Gastrocnemius medialis (tissue), 4 donors: ENCODE data around the gene MTOR.

Experiments
- POLR2A ChIP-seq, 2 donors: fragments of 450-650 bp; IDR thresholded peaks; one replicate each; pipeline ENCODE4 v1.6.1; 2017; ENCODE audit warnings: antibody characterized with exemption in 2 of 2, mild to moderate bottlenecking in 2 of 2, moderate library complexity in 2 of 2
- TF ChIP-seq, protein P1 (sequence below), 5 experiments: fragments of 450-650 bp in 3 of 5; fragments of 200-600 bp in 2 of 5; sonication (generic) in 2 of 5; IDR thresholded peaks in 4 of 5; conservative IDR thresholded peaks in 1 of 5; 1 replicate in 4 of 5; 2 replicates in 1 of 5; pipeline ENCODE4 v1.5.1; 2016 to 2019; ENCODE audit warnings: antibody characterized with exemption in 5 of 5, mild to moderate bottlenecking in 3 of 5, moderate library complexity in 3 of 5

DNA sequence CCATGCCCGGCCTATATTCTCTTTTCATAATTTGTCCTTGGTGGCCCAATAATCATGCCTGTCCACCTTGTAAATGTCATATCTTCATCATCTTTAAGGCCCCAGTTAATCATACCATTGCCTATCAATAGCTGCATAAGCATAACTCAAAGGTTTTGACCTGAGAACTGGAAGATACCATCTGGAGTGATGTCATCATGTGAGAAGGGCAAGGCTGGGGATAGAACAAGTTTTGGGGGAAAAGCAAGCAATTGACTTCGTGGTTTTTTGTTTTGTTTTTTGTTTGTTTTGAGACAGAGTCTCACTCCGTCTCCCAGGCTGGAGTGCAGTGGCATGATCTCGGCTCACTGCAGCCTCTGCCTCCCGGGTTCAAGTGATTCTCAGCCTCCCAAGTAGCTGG lies 16.8 kb upstream of the MTOR start:
- TF ChIP-seq, protein P1, sequence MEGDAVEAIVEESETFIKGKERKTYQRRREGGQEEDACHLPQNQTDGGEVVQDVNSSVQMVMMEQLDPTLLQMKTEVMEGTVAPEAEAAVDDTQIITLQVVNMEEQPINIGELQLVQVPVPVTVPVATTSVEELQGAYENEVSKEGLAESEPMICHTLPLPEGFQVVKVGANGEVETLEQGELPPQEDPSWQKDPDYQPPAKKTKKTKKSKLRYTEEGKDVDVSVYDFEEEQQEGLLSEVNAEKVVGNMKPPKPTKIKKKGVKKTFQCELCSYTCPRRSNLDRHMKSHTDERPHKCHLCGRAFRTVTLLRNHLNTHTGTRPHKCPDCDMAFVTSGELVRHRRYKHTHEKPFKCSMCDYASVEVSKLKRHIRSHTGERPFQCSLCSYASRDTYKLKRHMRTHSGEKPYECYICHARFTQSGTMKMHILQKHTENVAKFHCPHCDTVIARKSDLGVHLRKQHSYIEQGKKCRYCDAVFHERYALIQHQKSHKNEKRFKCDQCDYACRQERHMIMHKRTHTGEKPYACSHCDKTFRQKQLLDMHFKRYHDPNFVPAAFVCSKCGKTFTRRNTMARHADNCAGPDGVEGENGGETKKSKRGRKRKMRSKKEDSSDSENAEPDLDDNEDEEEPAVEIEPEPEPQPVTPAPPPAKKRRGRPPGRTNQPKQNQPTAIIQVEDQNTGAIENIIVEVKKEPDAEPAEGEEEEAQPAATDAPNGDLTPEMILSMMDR (IDR thresholded peaks at IDR 0.05 in 4 of 5, conservative IDR thresholded peaks at IDR 0.05 in 1 of 5) = no peak
- TF ChIP-seq POLR2A (IDR thresholded peaks at IDR 0.05) = no peak
